Ovary (tissue), 9 donors: Measurements from ENCODE around the gene FBXO27. TPM values are rescaled to one million over a fixed set of nuclear protein-coding genes. Genes with fewer than 3 reads are reported as not detected.
A peak's percentile ranks its signal among the peaks of the same experiment; 100 is the strongest.

Experiments used
- DNase-seq, 5 donors: peaks; one replicate each; pipeline ENCODE4 v3.0.0-alpha.2; 2019 to 2020
- H3K27ac ChIP-seq, 2 donors: fragments of 200-600 bp; one replicate each; pipeline versions ENCODE4 v1.5.1 to v1.8.0; 2019 to 2022
- H3K27me3 ChIP-seq: fragments of 200-600 bp; one replicate; pipeline ENCODE4 v1.8.0; 2022
- H3K36me3 ChIP-seq: fragments of 200-600 bp; sonication (generic); one replicate; pipeline ENCODE4 v1.5.1; 2019
- H3K4me1 ChIP-seq: one replicate; pipeline ENCODE4 v1.8.1; 2013; ENCODE audit warnings: mild to moderate bottlenecking, moderate library complexity; ENCODE audit not compliant: insufficient read depth
- H3K4me3 ChIP-seq: fragments of 200-600 bp; sonication (generic); one replicate; pipeline ENCODE4 v1.5.1; 2017
- H3K9me3 ChIP-seq, 2 donors: fragments of 200-600 bp in 1 of 2; sonication (generic) in 1 of 2; one replicate each; pipeline versions ENCODE4 v1.5.1 to v1.8.1; 2013 to 2019; ENCODE audit warnings: mild to moderate bottlenecking in 1 of 2, moderate library complexity in 1 of 2
- EP300 ChIP-seq: sonication (generic); formaldehyde crosslinking; IDR thresholded peaks from one replicate; pipeline ENCODE4 v1.6.1; 2017; ENCODE audit warnings: antibody characterized with exemption
- POLR2A ChIP-seq: fragments of 450-650 bp; IDR thresholded peaks from one replicate; pipeline ENCODE4 v1.6.1; 2017; ENCODE audit warnings: antibody characterized with exemption, mild to moderate bottlenecking, moderate library complexity
- WGBS, 3 donors: extraction: QIAGEN DNeasy Blood & Tissue Kit in 1 of 3; methylation state at CpG; one replicate each; pipeline versions ENCODE4 v1.1.5 to v1.1.7; 2013 to 2017; 5-methylcytosine and 5-hydroxymethylcytosine counted together
- intact Hi-C, 4 donors: fragments of 100-400 bp; cut with DNase I; formaldehyde crosslinking; loops; one replicate each; pipeline versions ENCODE4 v1.11.0 to v1.15.1; 2022 to 2023
- polyA plus RNA-seq, 2 donors: library from polyadenylated mRNA; stranded (reverse); fragments of 200-250 nt in 1 of 2; fragments of 350-450 nt in 1 of 2; fragmentation: Illumina TruSeq in 1 of 2; extraction: RNeasy Lipid Tissue Mini Kit (QIAGEN cat#74804) in 1 of 2; gene quantifications; one replicate each; pipeline ENCODE4 v1.2.3, GENCODE V29; 2013 to 2014
- total RNA-seq, 7 donors: library from RNA; depleted of rRNA in 2 of 7; stranded (reverse); fragments of >200 nt in 2 of 7; fragmentation: NEBNext Ultra II Directional in 3 of 7; extraction: Animal tissue kit (Norgen Biotek cat#: 25700) in 3 of 7; gene quantifications; one replicate each; pipeline versions ENCODE4 v1.1.0 to v1.2.4, GENCODE V29; 2016 to 2023
- TF ChIP-seq, protein P1 (sequence below), 3 donors: fragments of 450-650 bp in 2 of 3; fragments of 200-600 bp in 1 of 3; IDR thresholded peaks; one replicate each; pipeline versions ENCODE4 v1.5.1 to v1.8.0; 2016 to 2022; ENCODE audit warnings: antibody characterized with exemption in 3 of 3, mild to moderate bottlenecking in 1 of 3
- donor health status: DM: no; HTN: no; CAD: no; lungs with moderate emphysema.
- donor health status: DM: no; HTN: no; CAD: no.
- donor health status: Bipolar disorder and iron deficiency.
- donor health status: DM: yes; HTN: yes; CAD: no.
- donor health status: DM: no; HTN: no; CAD: no.
- donor health status: DM: yes; HTN: yes; CAD: no.

The FBXO27 gene
- total and polyA plus RNA-seq, 9 donors: 5.7 to 21.4 (median 15.2) TPM

DNA sequence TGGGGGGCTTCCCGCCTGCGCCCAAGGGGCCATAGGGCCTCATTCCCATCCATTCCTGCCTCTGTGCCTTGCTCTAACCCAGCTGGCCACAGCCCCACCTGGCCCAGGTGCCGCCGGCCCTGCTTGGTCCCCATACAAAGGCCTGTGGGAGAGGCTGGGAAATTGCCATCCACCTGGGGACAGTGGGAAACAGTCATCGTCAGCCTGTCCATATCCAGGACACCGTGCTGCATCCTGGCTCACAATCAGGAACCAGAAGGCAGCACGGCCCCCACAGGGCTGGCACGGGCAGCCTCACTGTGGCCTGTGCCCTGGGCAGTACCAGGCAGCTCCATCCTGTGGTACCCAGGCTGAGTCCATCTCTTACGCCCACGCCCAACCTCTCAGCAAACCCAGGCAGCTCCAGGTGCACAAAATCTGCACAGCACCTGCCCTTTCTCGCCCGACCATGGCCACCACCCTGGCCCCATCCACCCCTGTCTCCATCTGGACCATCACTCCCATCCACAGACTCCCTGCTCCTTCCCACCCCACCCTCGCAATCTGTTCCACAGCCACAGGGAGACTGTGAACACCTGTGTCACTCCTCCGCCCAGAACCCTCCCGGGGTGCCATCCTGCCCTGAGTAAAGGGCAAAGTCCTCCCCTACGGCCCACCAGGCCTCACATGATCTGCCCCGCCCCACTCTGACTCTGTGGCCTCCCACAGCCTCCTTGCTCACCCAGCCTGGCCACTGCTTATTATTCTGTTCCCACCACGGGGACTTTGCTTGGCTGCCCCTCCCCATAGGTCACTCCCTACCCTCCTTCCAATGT, 21.1 kb upstream of the FBXO27 start:
- no peak overlapping the region for H3K27ac ChIP-seq
- TF ChIP-seq EP300: no peak
- TF ChIP-seq, protein P1, sequence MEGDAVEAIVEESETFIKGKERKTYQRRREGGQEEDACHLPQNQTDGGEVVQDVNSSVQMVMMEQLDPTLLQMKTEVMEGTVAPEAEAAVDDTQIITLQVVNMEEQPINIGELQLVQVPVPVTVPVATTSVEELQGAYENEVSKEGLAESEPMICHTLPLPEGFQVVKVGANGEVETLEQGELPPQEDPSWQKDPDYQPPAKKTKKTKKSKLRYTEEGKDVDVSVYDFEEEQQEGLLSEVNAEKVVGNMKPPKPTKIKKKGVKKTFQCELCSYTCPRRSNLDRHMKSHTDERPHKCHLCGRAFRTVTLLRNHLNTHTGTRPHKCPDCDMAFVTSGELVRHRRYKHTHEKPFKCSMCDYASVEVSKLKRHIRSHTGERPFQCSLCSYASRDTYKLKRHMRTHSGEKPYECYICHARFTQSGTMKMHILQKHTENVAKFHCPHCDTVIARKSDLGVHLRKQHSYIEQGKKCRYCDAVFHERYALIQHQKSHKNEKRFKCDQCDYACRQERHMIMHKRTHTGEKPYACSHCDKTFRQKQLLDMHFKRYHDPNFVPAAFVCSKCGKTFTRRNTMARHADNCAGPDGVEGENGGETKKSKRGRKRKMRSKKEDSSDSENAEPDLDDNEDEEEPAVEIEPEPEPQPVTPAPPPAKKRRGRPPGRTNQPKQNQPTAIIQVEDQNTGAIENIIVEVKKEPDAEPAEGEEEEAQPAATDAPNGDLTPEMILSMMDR (IDR thresholded peaks at IDR 0.05): no peak
- no peak for TF ChIP-seq POLR2A
- no peaks in the 10 kb centered on the region for H3K27me3 ChIP-seq
- H3K9me3 ChIP-seq: no peaks in the 10 kb centered on the region
- intact Hi-C loops: no loop called here
- no peak for DNase-seq
- H3K4me3 ChIP-seq: no peak overlapping the region
- H3K4me1 ChIP-seq: no peaks in the 10 kb centered on the region
- H3K36me3 ChIP-seq: no peaks in the 10 kb centered on the region
- WGBS, 3 donors: 79 to 86% (median 81%) methylated on average over 18 of the region's 18 CpGs

DNA sequence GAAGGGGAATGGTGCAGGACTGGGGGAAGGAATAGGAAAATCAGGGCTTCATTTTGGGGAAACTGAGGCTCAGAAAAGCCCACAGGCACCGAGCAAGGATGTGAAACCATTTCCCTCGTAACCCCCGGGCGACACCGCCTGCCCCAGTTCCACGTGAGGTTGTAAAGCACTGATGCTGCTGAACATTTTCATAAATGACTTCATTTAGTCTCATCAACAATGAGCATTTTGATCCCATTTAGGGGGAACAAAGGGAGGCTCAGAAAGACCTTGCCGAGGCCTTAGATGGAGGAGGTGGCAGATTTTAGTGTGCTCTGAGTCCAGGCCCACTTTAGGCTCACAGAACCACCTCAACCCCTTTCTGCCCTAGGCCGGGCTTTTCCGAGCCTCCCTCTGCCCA, 20.5 kb upstream of the FBXO27 start:
- H3K4me3 ChIP-seq: no peak overlapping the region
- TF ChIP-seq, protein P1 (IDR thresholded peaks at IDR 0.05): no peak
- TF ChIP-seq EP300 (no peak), POLR2A (no peak)

DNA sequence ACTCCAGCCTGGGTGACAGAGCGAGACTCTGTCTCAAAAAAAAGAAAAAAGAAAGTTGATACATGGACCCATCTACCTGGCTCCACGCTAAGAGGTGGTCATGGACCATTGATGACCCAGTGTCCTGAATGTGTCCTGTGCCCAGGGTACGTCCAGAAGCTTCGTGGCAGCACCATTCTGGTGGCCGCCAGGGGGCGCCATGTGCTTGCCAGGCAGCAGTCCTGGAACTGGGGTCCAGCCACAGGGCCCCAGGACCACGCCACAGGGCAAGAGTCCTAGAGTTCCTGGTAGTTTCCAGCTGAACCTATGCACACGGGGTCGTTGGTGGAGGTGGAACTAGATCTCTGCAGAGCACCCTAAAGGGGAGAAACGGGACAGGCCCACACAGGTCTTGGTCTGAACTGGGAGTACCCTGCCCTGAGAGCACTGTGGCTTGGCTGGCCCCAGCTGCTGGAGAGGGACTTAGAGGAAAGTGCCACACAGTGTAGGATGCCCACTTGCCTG, 19.9 kb upstream of the FBXO27 start:
- intact Hi-C loops: no loop called here
- no peaks in the 10 kb centered on the region for H3K36me3 ChIP-seq
- H3K9me3 ChIP-seq: no peaks in the 10 kb centered on the region
- H3K4me1 ChIP-seq: no peaks in the 10 kb centered on the region
- DNase-seq: peak; percentile 15 to 50 (median 36)
- TF ChIP-seq EP300 (no peak), POLR2A (no peak)
- TF ChIP-seq, protein P1 (IDR thresholded peaks at IDR 0.05): no peak
- WGBS, 3 donors: 18 to 20% (median 18%) methylated on average over 10 of the region's 10 CpGs
- no peaks in the 10 kb centered on the region for H3K27me3 ChIP-seq
- H3K4me3 ChIP-seq: no peak overlapping the region
- H3K27ac ChIP-seq: no peak overlapping the region

More for the DNA sequence above, 20.5 kb upstream of the FBXO27 start:
- WGBS, 3 donors: 74 to 79% (median 79%) methylated on average over 9 of the region's 9 CpGs
- Histone ChIP-seq H3K9me3 (no peaks in the 10 kb centered on the region), H3K27me3 (no peaks in the 10 kb centered on the region), H3K36me3 (no peaks in the 10 kb centered on the region), H3K27ac (no peak overlapping the region), H3K4me1 (no peaks in the 10 kb centered on the region)
- intact Hi-C loops: no loop called here
- no peak for DNase-seq

DNA sequence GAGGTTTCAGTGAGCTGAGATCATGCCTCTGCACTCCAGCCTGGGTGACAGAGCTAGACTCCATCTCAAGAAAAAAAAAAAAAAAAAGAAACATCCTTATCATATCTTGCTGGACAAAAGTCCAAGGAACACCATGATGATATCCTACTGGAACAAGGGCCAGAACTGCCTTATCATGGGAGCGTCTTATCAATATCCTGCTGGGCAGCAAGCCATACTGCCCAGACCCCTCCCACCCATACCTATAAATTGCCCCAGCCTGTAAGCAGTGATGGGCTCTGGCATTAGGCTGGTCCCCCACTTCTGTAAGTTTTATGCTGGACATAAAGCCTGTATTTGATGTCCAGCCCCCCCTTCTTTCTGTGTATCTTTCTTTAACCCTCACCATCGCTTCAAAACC, 14.7 kb upstream of the FBXO27 start:
- Histone ChIP-seq H3K36me3 (no peaks in the 10 kb centered on the region), H3K27me3 (no peaks in the 10 kb centered on the region), H3K9me3 (no peaks in the 10 kb centered on the region), H3K4me3 (no peak overlapping the region), H3K27ac (no peak overlapping the region), H3K4me1 (no peaks in the 10 kb centered on the region)
- no peak for TF ChIP-seq EP300
- TF ChIP-seq, protein P1 (IDR thresholded peaks at IDR 0.05): no peak
- WGBS, 3 donors: 45 to 51% (median 50%) methylated on average over 2 of the region's 2 CpGs
- no peak for DNase-seq
- intact Hi-C loops: no loop called here
